Breast epithelium (tissue), 3 donors: ENCODE data around the gene B3GAT2.

Source experiments
- POLR2A ChIP-seq: fragments of 450-650 bp; IDR thresholded peaks from one replicate; pipeline ENCODE4 v1.6.1; 2016; ENCODE audit warnings: antibody characterized with exemption, mild to moderate bottlenecking, moderate library complexity
- POLR2AphosphoS5 ChIP-seq, 3 donors: sonication (generic); formaldehyde crosslinking; IDR thresholded peaks; one replicate each; pipeline ENCODE4 v1.6.1; 2017; ENCODE audit warnings: antibody characterized with exemption in 3 of 3
- TF ChIP-seq, protein P1 (sequence below), 3 donors: fragments of 450-650 bp; IDR thresholded peaks; one replicate each; pipeline ENCODE4 v1.5.1; 2016 to 2017; ENCODE audit warnings: antibody characterized with exemption in 3 of 3, mild to moderate bottlenecking in 3 of 3, moderate library complexity in 3 of 3

DNA sequence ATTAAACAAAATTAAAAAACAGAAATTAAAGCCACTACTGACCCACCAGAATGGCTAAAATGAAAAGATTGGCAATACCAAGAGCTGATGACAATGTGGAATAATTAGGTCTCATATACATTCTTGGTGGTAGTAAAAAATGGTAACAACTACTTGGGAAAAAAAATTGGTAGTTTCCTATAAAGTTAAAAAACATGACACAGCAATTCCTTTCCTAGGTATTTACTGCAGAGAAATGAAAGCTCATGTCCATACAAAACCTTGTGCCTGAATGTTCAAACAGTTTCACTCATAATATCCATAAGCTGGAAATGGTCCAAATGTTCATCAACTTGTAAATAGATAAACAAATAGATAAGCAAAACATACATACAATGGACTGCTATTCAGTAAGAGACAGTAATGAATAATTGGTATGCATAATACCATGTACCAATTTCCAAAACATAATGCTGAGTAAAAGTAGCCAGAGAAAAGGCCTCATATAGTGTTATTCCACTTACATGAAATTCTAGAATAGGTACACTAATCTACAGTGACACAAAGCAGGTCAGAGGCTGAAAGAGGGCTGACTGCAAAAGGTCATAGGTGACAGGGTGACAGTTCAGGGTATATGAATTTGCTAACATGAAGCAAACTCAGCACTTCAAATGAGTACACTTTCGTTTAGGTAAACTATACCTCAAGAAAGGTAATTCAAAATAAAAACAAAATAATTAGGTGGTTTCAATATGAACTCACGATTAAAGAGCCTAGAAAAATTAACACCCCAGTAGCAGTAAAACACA is 53.0 kb downstream of the B3GAT2 start:
- TF ChIP-seq POLR2A = no peak
- TF ChIP-seq, protein P1, sequence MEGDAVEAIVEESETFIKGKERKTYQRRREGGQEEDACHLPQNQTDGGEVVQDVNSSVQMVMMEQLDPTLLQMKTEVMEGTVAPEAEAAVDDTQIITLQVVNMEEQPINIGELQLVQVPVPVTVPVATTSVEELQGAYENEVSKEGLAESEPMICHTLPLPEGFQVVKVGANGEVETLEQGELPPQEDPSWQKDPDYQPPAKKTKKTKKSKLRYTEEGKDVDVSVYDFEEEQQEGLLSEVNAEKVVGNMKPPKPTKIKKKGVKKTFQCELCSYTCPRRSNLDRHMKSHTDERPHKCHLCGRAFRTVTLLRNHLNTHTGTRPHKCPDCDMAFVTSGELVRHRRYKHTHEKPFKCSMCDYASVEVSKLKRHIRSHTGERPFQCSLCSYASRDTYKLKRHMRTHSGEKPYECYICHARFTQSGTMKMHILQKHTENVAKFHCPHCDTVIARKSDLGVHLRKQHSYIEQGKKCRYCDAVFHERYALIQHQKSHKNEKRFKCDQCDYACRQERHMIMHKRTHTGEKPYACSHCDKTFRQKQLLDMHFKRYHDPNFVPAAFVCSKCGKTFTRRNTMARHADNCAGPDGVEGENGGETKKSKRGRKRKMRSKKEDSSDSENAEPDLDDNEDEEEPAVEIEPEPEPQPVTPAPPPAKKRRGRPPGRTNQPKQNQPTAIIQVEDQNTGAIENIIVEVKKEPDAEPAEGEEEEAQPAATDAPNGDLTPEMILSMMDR (IDR thresholded peaks at IDR 0.05) = no peak
- no peak for TF ChIP-seq POLR2AphosphoS5 (IDR thresholded peaks at IDR 0.05)
